MCF 10A (cell line): Measurements from ENCODE around the gene FBXL19. TPM values are rescaled to one million over a fixed set of nuclear protein-coding genes. Genes with fewer than 3 reads are reported as not detected.

Source experiments
- BruUV-seq: library from RNA; stranded (reverse); fragments of 400-500 nt; replicated peaks from 2 replicates; lab custom pipeline; 2021; lab: Mats Ljungman, UMichigan
- CTCF ChIA-PET: fragments of 300-600 bp; sonication (Branson Sonifier 250); formaldehyde crosslinking; extraction: SDS; loops from one replicate; lab custom pipeline; 2021; ENCODE audit warnings: antibody characterized with exemption, inconsistent platforms; lab: Yijun Ruan, JAX
- POLR2A ChIA-PET: fragments of 300-600, 350-650 bp; sonication (Branson Sonifier 250); formaldehyde crosslinking; extraction: SDS; loops from one replicate; lab custom pipeline; 2020; ENCODE audit warnings: antibody characterized with exemption, inconsistent platforms; lab: Yijun Ruan, JAX
- DNase-seq: peaks from one replicate; pipeline ENCODE4 v3.0.0-alpha.2; 2018; ENCODE audit not compliant: unreplicated experiment
- H3K27ac Mint-ChIP-seq: one replicate; pipeline ENCODE4 v1.8.0; 2022; ENCODE audit warnings: mild to moderate bottlenecking, low read depth, mixed read lengths; ENCODE audit not compliant: unreplicated experiment
- H3K27me3 Mint-ChIP-seq: one replicate; pipeline ENCODE4 v1.8.0; 2022; ENCODE audit warnings: mixed read lengths; ENCODE audit not compliant: insufficient read depth, unreplicated experiment
- H3K36me3 Mint-ChIP-seq: one replicate; pipeline ENCODE4 v1.8.0; 2022; ENCODE audit warnings: mild to moderate bottlenecking, moderate library complexity, mixed read lengths; ENCODE audit not compliant: insufficient read depth, unreplicated experiment
- H3K4me1 Mint-ChIP-seq: one replicate; pipeline ENCODE4 v1.8.0; 2022; ENCODE audit warnings: mixed read lengths; ENCODE audit not compliant: insufficient read depth, unreplicated experiment
- H3K4me3 Mint-ChIP-seq: one replicate; pipeline ENCODE4 v1.8.0; 2022; ENCODE audit warnings: mild to moderate bottlenecking, moderate library complexity, mixed read lengths; ENCODE audit not compliant: unreplicated experiment
- H3K9me3 Mint-ChIP-seq: one replicate; pipeline ENCODE4 v1.8.0; 2022; ENCODE audit warnings: mixed read lengths; ENCODE audit not compliant: unreplicated experiment
- intact Hi-C: fragments of 100-400 bp; cut with micrococcal nuclease; formaldehyde crosslinking; loops from 2 replicates; pipeline ENCODE4 v1.14.1; 2022
- total RNA-seq: library from RNA; stranded (reverse); gene quantifications from 2 replicates; pipeline ENCODE4 v1.2.3, GENCODE V29; 2022
- TF ChIP-seq, protein P1 (sequence below): fragments of 200-600 bp; IDR thresholded peaks from one replicate; pipeline ENCODE4 v1.8.0; 2022; ENCODE audit warnings: antibody characterized with exemption, mild to moderate bottlenecking; ENCODE audit not compliant: unreplicated experiment

The FBXL19 gene
- total RNA-seq, 1 experiment from 2014 or later, result 18.0 TPM

DNA sequence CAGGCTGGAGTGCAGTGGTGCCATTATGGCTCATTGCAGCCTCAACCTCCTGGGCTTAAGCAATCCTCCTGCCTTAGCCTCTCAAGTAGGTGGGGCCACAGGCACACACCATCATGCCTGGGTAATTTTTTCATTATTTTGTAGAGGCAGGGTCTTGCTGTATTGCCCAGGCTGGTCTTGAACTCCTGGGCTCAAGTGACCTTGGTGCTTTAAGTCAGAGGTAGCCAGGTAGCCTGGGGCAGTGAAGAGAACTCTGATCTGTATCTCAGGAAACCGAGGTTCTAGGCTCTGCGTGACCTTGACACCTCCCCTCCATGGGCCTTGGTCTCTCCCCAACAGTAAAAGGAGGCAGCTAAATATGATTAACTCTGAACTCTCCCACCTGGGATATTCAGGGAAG is 23.6 kb upstream of the FBXL19 start:
- intact Hi-C loops, result loop anchor here (5.0 kb wide), 1 partner anchor 202 kb away; the partner anchor contains the start of gene SRCAP
- DNase-seq, result no peak
- no TSS peak for BruUV-seq

DNA sequence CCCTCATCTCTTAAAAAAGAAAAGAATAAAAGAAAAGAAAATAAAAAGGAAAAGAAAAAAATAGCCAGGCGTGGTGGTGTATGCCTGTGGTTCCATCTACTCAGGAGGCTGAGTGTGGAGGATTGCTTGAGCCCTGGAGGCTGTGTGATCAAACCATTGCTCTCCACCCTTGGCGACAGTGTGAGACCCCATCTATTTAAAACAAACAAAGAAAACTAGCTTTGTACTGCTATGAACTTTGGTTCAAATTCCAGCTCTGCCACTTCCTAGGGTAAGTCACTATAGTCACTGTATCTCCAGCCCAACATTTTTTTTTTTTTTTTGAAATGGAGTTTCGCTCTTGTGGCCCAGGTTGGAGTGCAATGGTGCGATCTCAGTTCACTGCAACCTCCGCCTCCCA is 22.8 kb upstream of the FBXL19 start:
- Mint-ChIP-seq H3K4me3 (no peak overlapping the region), H3K4me1 (peaks cover 12% of the 10 kb centered on the region), H3K27me3 (no peaks in the 10 kb centered on the region), H3K36me3 (no peaks in the 10 kb centered on the region), H3K27ac (no peak overlapping the region), H3K9me3 (no peaks in the 10 kb centered on the region)
- CTCF ChIA-PET, result interaction anchor here (0.5 to 5.6 kb wide), 19 partner anchors 8 to 366 kb away, joined by 3 to 88 read pairs (median 8); partner anchors contain the start of gene ZNF747
- no peak for DNase-seq
- no TSS peak for BruUV-seq
- intact Hi-C loops, result no loop called here
- POLR2A ChIA-PET, result interaction anchor here (0.8 to 1.3 kb wide), 3 partner anchors 22 to 45 kb away, joined by 3 to 5 read pairs (median 3); no protein-coding TSS in a partner anchor
- TF ChIP-seq, protein P1, sequence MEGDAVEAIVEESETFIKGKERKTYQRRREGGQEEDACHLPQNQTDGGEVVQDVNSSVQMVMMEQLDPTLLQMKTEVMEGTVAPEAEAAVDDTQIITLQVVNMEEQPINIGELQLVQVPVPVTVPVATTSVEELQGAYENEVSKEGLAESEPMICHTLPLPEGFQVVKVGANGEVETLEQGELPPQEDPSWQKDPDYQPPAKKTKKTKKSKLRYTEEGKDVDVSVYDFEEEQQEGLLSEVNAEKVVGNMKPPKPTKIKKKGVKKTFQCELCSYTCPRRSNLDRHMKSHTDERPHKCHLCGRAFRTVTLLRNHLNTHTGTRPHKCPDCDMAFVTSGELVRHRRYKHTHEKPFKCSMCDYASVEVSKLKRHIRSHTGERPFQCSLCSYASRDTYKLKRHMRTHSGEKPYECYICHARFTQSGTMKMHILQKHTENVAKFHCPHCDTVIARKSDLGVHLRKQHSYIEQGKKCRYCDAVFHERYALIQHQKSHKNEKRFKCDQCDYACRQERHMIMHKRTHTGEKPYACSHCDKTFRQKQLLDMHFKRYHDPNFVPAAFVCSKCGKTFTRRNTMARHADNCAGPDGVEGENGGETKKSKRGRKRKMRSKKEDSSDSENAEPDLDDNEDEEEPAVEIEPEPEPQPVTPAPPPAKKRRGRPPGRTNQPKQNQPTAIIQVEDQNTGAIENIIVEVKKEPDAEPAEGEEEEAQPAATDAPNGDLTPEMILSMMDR, result no peak

More for the DNA sequence above, 23.6 kb upstream of the FBXL19 start:
- Mint-ChIP-seq H3K9me3 (no peaks in the 10 kb centered on the region), H3K4me3 (no peak overlapping the region), H3K27me3 (no peaks in the 10 kb centered on the region), H3K4me1 (peaks cover 20% of the 10 kb centered on the region), H3K36me3 (no peaks in the 10 kb centered on the region), H3K27ac (no peak overlapping the region)
- ChIA-PET CTCF (interaction anchor here (0.6 to 5.6 kb wide), 8 partner anchors 8 to 299 kb away, joined by 3 to 88 read pairs (median 6); no protein-coding TSS in a partner anchor), POLR2A (no interaction called here)
- TF ChIP-seq, protein P1, result no peak

DNA sequence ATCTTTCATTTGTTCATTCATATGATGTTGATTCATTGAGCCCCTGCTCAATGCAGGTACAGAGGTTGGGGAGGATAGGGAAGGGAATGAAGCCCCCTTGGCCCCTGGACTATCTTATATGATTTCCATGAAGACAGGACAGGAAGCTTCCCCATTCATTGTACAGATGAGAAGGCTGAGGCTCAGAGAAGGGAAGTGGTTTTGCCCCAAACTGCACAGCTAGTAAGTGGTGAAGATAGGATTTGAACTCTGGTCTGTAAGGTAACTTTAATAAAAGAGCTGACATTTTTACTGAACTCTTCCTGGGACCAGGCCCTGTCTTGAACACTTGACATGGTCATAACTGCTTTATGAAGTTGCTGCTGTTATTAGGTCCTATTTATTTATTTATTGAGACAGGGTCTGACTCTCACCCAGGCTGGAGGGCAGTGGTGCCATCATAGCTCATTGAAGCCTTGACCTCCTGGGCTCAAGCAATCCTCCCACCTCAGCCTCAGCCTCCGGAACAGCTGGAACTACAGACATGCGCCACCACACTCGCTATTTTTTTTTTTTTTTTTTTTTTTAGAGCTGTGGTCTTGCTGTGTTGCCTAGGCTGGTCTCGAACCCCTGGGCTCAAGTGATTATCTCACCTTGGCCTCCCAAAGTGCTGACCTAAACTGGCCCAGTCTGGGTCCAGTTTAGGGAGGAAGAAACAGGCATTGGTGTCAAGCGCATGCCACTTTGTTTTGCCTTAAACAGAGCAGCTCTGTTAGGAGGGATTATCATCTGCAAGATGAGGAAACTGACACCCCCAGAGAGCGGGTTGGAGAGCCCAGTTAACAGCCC is 22.0 kb upstream of the FBXL19 start:
- no TSS peak for BruUV-seq
- intact Hi-C loops, result loop anchor here (1.0 kb wide), 1 partner anchor 57 kb away; no protein-coding TSS in a partner anchor
- H3K27me3 Mint-ChIP-seq, result no peaks in the 10 kb centered on the region
- no peaks in the 10 kb centered on the region for H3K36me3 Mint-ChIP-seq
- no peak for DNase-seq
- H3K9me3 Mint-ChIP-seq, result no peaks in the 10 kb centered on the region
- H3K4me1 Mint-ChIP-seq, result peaks cover 8% of the 10 kb centered on the region
- TF ChIP-seq, protein P1, result no peak
- ChIA-PET POLR2A (interaction anchor here (0.6 to 1.8 kb wide), 18 partner anchors 8 to 160 kb away, joined by 3 to 7 read pairs (median 5); no protein-coding TSS in a partner anchor), CTCF (interaction anchor here (0.5 to 5.6 kb wide), 32 partner anchors 9 to 874 kb away, joined by 3 to 88 read pairs (median 4); partner anchors contain the start of gene ZNF747)
- H3K4me3 Mint-ChIP-seq, result no peak overlapping the region
- H3K27ac Mint-ChIP-seq, result no peak overlapping the region
